Heart left ventricle (tissue), 16 donors: ENCODE results near the gene TLCD1. TPM values are rescaled to one million over a fixed set of nuclear protein-coding genes. Genes with fewer than 3 reads are reported as not detected.

Experiments used
- ATAC-seq, 4 donors: fragments of 200-7000 bp; cut with Tn5 transposase; one replicate each; pipeline ENCODE4 v1.9.1; 2020 to 2022; ENCODE audit warnings: moderate library complexity in 4 of 4, mild to moderate bottlenecking in 3 of 4, moderate number of reproducible peaks in 1 of 4
- DNase-seq, 5 donors: peaks; one replicate each; pipeline ENCODE4 v3.0.0-alpha.2; 2020
- H3K27ac ChIP-seq, 12 donors: fragments of 200-600 bp; sonication (generic) in 4 of 12; one replicate each; pipeline versions ENCODE4 v1.5.0 to v1.8.0; 2016 to 2022; ENCODE audit warnings: mild to moderate bottlenecking in 2 of 12
- H3K27me3 ChIP-seq, 9 donors: fragments of 200-600 bp; sonication (generic) in 2 of 9; one replicate each; pipeline versions ENCODE4 v1.5.1 to v1.8.0; 2016 to 2022; ENCODE audit warnings: mild to moderate bottlenecking in 3 of 9
- H3K36me3 ChIP-seq, 9 donors: fragments of 200-600 bp; sonication (generic) in 2 of 9; one replicate each; pipeline versions ENCODE4 v1.5.0 to v1.8.0; 2018 to 2022; ENCODE audit warnings: mild to moderate bottlenecking in 2 of 9
- H3K4me1 ChIP-seq, 12 donors: fragments of 200-600 bp; sonication (generic) in 4 of 12; one replicate each; pipeline versions ENCODE4 v1.5.0 to v1.8.0; 2016 to 2022; ENCODE audit warnings: mild to moderate bottlenecking in 3 of 12
- H3K4me3 ChIP-seq, 12 donors: fragments of 200-600 bp; sonication (generic) in 4 of 12; one replicate each; pipeline versions ENCODE4 v1.5.0 to v1.8.0; 2017 to 2022; ENCODE audit warnings: mild to moderate bottlenecking in 9 of 12, moderate library complexity in 4 of 12
- H3K9me3 ChIP-seq, 12 donors: fragments of 200-600 bp; sonication (generic) in 4 of 12; one replicate each; pipeline versions ENCODE4 v1.5.0 to v1.8.0; 2016 to 2022; ENCODE audit warnings: mild to moderate bottlenecking in 1 of 12
- POLR2A ChIP-seq, 2 donors: fragments of 450-650 bp; IDR thresholded peaks; one replicate each; pipeline ENCODE4 v1.6.1; 2017; ENCODE audit warnings: antibody characterized with exemption in 2 of 2, mild to moderate bottlenecking in 2 of 2, moderate library complexity in 2 of 2
- WGBS, 4 donors: extraction: QIAGEN DNeasy Blood & Tissue Kit in 2 of 4; methylation state at CpG; one replicate each; pipeline versions ENCODE4 v1.1.5 to v1.1.7; 2013 to 2018; 5-methylcytosine and 5-hydroxymethylcytosine counted together
- intact Hi-C, 10 donors: fragments of 100-400 bp; cut with DNase I; formaldehyde crosslinking; loops; one replicate each; pipeline versions ENCODE4 v1.11.1 to v1.14.2; 2022
- polyA plus RNA-seq, 2 donors: library from polyadenylated mRNA; stranded (reverse); fragments of 200-250 nt; gene quantifications; one replicate each; pipeline ENCODE4 v1.2.3, GENCODE V29; 2013
- total RNA-seq, 9 donors: library from RNA; depleted of rRNA in 2 of 9; stranded (reverse); fragments of >200 nt in 2 of 9; fragmentation: NEBNext Ultra II Directional in 3 of 9; extraction: Animal tissue kit (Norgen Biotek cat#: 25700) in 3 of 9; gene quantifications; one replicate each; pipeline versions ENCODE4 v1.1.0 to v1.2.4, GENCODE V29; 2016 to 2023
- TF ChIP-seq, protein P1 (sequence below), 12 donors: fragments of 200-600 bp; sonication (generic) in 4 of 12; IDR thresholded peaks; one replicate each; pipeline versions ENCODE4 v1.5.0 to v1.8.0; 2018 to 2022; ENCODE audit warnings: antibody characterized with exemption in 12 of 12, mild to moderate bottlenecking in 5 of 12
- donor health status: ischemic (EF 13 %, LVEDD 7.1; RV severe dilation, severe dysfunction).
- donor health status: healthy with polysubstance abuse.
- donor health status: DM: no; HTN: yes; CAD: no.
- donor health status: DM: no; HTN: no; CAD: no.
- donor health status: ischemic (EF 25% LVEDD 6.9; RV normal size, moderate dysfunction).
- donor health status: ischemic (EF 25% LVEDD 5.7; RV mildly dilated, moderate dysfunction).
- donor health status: healthy.
- donor health status: DM: yes; HTN: yes; CAD: no.
- donor health status: ischemic (EF 35%, LVEDD 5.7; RV mildly dilated, moderate dysfunction).
- donor health status: nonischemic (EF 11% LVEDD 7.7; RV severe dilation, severe dysfunction).
- donor health status: DM: yes; HTN: yes; CAD: no.
- donor health status: PGD.
- donor health status: ischemic (EF 29% LVEDD 5.4; RV normal size, mild dysfunction).
- donor health status: nonischemic (EF 23%, LVEDD 6.1; RV moderate dilation, normal function).

The TLCD1 gene
- total and polyA plus RNA-seq, 11 donors = 0.52 to 11.7 (median 1.8) TPM

GRCh38 chr17:28700830-28701492 lies 25.1 kb downstream of the TLCD1 start:
- Histone ChIP-seq H3K36me3 (peaks cover 2 to 90% (median 85%) of the 10 kb centered on the region in 9 donors), H3K27ac (no peak overlapping the region), H3K27me3 (no peaks in the 10 kb centered on the region), H3K9me3 (no peaks in the 10 kb centered on the region), H3K4me1 (no peaks in the 10 kb centered on the region), H3K4me3 (no peak overlapping the region)
- intact Hi-C loops = no loop called here
- TF ChIP-seq, protein P1, sequence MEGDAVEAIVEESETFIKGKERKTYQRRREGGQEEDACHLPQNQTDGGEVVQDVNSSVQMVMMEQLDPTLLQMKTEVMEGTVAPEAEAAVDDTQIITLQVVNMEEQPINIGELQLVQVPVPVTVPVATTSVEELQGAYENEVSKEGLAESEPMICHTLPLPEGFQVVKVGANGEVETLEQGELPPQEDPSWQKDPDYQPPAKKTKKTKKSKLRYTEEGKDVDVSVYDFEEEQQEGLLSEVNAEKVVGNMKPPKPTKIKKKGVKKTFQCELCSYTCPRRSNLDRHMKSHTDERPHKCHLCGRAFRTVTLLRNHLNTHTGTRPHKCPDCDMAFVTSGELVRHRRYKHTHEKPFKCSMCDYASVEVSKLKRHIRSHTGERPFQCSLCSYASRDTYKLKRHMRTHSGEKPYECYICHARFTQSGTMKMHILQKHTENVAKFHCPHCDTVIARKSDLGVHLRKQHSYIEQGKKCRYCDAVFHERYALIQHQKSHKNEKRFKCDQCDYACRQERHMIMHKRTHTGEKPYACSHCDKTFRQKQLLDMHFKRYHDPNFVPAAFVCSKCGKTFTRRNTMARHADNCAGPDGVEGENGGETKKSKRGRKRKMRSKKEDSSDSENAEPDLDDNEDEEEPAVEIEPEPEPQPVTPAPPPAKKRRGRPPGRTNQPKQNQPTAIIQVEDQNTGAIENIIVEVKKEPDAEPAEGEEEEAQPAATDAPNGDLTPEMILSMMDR (IDR thresholded peaks at IDR 0.05) = no peak
- no peak for TF ChIP-seq POLR2A (IDR thresholded peaks at IDR 0.05)
- 90 to 95% (median 93%) methylated on average over 9 to 10 of the region's 10 CpGs for WGBS, 4 donors
- ATAC-seq (no peak), DNase-seq (no peak)

DNA sequence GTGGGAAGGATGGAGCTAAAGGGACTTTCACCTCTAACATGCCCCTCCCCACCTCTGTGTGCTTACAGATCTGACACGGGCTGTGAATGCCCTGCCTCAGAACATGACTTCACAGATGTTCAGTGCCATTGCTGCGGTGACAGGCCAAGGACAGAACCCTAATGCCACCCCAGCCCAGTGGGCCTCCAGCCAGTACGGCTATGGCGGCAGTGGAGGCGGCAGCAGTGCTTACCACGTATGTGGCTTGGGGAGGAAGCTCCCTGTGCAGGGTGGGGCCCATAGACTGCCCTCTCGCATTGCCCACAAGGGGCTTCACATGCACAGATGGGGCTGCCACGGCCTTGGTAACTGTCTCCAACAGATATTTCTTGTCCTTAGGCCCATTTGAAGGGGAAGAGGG lies 25.8 kb downstream of the TLCD1 start:
- 90 to 96% (median 92%) methylated on average over 3 to 8 of the region's 8 CpGs for WGBS, 4 donors
- peaks cover 4 to 96% (median 91%) of the 10 kb centered on the region in 9 donors for H3K36me3 ChIP-seq

DNA sequence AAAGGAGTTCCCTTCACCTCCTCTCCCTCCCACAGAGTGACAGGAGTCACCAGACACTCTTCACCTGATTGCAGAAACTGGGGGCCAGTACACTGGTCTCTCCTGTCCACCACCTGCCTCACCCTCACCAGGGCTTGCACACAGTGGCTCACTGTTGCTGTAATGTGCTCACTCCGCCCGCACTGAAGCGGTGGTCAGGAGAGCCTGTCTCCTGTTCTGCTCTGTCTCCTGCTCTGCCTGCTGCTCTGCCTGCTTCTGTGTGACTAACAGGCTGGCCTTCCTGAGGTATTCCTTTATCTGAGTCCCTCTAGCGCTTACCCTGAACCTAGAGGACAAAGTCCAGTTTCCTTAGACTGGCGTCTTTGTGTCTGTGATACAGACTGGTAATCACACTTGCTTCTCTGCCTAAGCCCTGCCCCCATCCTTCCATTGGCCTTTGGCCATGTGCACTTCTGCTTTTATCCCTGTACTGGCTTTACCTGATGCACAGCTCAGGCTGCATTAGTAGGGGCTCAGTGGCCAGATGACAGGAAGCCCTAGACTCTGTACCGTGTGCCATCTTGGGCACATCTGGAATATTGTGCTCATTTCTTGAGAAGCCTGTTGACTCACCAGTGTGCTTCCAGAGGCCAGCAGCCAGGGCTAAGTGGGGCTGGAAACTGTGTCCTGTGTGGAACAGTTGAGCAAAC lies 27.6 kb downstream of the TLCD1 start:
- peaks cover 7 to 100% (median 100%) of the 10 kb centered on the region in 9 donors for H3K36me3 ChIP-seq
- DNase-seq (no peak), ATAC-seq (no peak)
- no peak overlapping the region for H3K4me3 ChIP-seq
- TF ChIP-seq, protein P1 (IDR thresholded peaks at IDR 0.05) = no peak
- TF ChIP-seq POLR2A (IDR thresholded peaks at IDR 0.05) = no peak
- WGBS, 4 donors = 89 to 94% (median 90%) methylated on average over 6 of the region's 6 CpGs
- H3K27me3 ChIP-seq = no peaks in the 10 kb centered on the region
- no peaks in the 10 kb centered on the region for H3K9me3 ChIP-seq
- H3K4me1 ChIP-seq = no peaks in the 10 kb centered on the region
- intact Hi-C loops = no loop called here
- H3K27ac ChIP-seq = no peak overlapping the region

More for the DNA sequence above, 25.8 kb downstream of the TLCD1 start:
- intact Hi-C loops = no loop called here
- H3K4me1 ChIP-seq = no peaks in the 10 kb centered on the region
- DNase-seq (no peak), ATAC-seq (no peak)
- TF ChIP-seq, protein P1 (IDR thresholded peaks at IDR 0.05) = no peak
- no peak for TF ChIP-seq POLR2A (IDR thresholded peaks at IDR 0.05)
- H3K4me3 ChIP-seq = no peak overlapping the region
- no peaks in the 10 kb centered on the region for H3K9me3 ChIP-seq
- H3K27me3 ChIP-seq = no peaks in the 10 kb centered on the region
- H3K27ac ChIP-seq = no peak overlapping the region

DNA sequence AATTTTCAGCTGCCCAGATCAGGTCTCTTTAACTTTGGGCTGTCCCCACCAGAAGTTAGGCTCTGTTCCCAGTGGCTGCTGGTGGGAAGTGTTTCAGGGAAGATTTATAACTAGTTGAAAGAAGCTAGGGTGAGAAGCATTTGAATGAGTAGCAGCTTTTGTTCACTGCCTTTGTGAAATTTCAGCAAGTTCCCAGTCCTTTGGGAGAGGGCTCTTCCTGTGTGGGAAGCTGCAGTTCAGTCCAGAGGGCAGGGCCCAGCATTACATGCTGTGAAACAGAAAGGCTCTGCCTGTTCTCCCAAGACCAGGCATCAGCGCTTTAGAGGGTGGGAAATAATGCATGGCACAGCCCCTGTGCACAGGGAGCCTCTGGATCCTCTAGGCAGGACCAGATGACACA lies 32.2 kb downstream of the TLCD1 start:
- no peaks in the 10 kb centered on the region for H3K9me3 ChIP-seq
- intact Hi-C loops = no loop called here
- no peak overlapping the region for H3K4me3 ChIP-seq
- WGBS, 4 donors = 36 to 100% (median 94%) methylated on average over 1 of the region's 1 CpG
- ATAC-seq (no peak), DNase-seq (peak in 1 of 5 donors; percentile 4)
- TF ChIP-seq, protein P1 (IDR thresholded peaks at IDR 0.05) = no peak
- TF ChIP-seq POLR2A (IDR thresholded peaks at IDR 0.05) = no peak
- H3K27ac ChIP-seq = no peak overlapping the region
- no peaks in the 10 kb centered on the region for H3K4me1 ChIP-seq
- H3K36me3 ChIP-seq = peaks cover 7 to 100% (median 94%) of the 10 kb centered on the region in 9 donors
- H3K27me3 ChIP-seq = no peaks in the 10 kb centered on the region
